ENCODE data around the gene ARL5C.

ARL5C gene

DNA sequence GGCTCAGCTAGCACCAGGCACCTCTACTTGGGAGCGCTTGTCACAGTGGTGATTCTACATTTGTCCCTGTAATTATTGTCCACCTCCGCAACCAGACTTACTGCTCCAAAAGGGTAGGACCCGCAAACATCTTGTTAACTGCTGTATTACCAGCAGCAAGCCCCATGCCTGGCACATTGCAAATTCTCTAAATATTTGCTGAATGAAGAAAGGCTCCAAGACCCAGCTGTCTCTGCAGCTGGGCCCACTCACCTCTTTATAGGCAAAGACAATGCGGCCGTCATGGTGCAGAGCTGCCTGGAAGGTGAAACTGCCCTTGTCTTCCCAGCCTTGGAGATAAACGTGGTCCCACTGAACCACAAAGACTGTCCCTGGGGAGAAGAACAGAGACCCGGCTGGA, 58.8 kb downstream of the ARL5C start:
- DNase-seq (ENCODE audit: low read depth) = no peak
